ENCODE results near the gene AKAIN1.

AKAIN1 gene

DNA sequence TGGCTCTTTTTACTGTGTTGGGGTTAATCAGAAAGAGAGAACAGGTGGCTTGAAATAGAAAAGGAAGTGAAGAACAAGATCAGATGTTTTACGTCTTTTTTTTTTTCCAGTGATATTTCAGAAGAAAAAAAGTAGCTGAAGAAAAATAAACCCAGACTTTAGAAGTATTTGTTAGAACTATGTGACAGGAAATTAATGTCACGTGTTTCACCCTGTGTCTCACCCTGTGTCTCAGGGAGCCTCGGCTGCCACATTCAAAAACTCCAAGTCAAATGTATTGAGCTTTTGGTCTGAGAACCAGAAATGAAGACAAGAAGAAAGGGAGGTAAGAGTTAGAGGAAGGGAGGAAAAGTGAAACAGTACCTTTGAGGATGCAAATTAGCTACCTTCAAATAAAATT, 38.0 kb downstream of the AKAIN1 start:
- DNase-seq: no peak

DNA sequence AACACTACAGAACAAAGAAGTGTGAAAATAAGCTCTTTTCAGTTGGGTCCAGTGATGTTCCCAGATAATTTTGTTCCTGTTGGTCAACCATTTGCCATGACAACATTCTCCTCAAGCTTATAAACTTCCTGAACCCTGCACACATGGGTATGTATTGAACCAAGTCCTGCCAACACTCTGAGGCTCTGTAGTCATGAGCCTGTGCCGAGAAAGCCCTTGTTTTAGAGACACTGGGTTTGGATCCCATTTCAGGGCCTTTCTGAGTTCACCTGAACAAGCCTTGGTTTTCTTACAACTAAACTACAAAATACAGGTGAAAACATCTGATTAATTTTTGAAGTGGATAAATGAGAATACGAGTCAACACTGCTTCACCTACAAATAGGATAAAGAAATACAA, 38.5 kb downstream of the AKAIN1 start:
- no peak for DNase-seq

- no peak for DNase-seq
Measured at GRCh38 chr18:5158172-5158571, 38.9 kb downstream of the AKAIN1 start.

GRCh38 chr18:5155907-5156287, 41.2 kb downstream of the AKAIN1 start:
- no peak for DNase-seq

DNA sequence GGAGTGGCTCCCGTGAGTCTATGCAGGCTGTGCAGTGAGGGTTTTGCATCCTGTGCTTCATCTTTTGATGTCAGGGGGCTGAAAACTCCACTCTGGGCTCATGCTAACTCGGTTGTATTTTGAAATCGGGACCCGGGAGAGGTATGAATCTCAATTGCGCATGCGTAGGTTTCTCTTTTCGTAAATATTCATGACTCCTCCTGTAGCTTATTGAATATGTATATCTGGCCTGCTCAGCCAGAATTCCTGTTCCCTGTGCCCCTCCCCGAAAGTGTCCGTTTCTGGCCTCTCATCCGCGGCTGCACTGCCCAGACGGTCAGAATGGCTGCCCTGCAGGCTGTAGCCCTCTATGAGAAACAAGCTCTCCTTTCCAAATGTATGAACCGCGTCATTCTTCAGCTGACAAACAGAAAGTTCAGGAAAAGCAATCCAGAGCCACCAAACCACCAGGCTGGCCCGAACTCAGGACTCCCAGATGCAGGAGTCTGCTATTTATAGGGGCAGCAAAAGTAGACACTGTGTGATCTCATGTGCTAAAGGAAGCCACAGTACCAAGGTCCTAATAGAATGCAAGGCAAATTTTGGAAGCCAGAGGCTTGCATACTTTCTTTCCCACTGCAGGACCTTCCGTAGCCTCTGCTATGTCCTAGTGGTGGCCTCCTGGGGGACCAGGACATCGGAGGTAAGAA, 41.7 kb downstream of the AKAIN1 start:
- no peak for DNase-seq

GRCh38 chr18:5152343-5153020, 44.6 kb downstream of the AKAIN1 start:
- DNase-seq: no peak

DNA sequence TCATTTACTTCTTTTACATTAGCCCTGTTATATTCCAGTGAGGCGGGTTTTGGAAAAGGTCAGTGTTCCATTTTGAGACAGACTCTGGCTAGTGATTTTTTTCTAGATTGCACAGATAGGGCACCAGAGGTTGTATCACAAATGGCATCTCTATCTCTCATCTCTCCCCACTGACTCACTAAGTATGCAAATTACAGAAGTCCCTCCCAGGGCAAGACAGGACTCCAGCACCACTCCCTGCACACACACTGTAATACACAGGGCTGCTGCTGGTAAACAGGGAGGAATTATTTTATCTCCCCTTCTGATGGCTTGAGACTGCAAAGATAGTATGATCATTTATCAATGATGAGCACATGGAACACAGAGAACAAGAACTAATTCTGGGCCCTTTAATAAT, 46.2 kb downstream of the AKAIN1 start:
- no peak for DNase-seq

DNA sequence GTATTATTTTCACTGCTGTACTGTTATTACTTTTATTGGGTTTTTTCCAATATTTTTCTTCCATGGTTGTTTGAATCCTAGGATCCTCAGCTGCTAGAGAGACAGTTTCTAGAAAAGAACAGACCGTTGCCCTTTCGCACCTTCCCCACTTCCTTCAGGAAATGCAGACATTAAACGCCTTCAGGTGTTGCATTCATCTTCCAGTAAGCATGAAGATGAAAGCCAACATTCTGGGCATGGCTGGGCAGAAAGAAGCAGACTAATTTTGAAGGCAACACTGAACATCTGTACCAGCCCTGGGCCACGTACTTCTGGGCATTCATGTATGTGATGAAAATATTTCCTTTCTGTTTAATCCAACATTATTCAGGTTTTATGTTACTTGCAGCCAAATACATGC, 51.0 kb downstream of the AKAIN1 start:
- no peak for DNase-seq

GRCh38 chr18:5145168-5145825, 51.8 kb downstream of the AKAIN1 start:
- DNase-seq: no peak

GRCh38 chr18:5144629-5145028, 52.4 kb downstream of the AKAIN1 start:
- DNase-seq: no peak

DNA sequence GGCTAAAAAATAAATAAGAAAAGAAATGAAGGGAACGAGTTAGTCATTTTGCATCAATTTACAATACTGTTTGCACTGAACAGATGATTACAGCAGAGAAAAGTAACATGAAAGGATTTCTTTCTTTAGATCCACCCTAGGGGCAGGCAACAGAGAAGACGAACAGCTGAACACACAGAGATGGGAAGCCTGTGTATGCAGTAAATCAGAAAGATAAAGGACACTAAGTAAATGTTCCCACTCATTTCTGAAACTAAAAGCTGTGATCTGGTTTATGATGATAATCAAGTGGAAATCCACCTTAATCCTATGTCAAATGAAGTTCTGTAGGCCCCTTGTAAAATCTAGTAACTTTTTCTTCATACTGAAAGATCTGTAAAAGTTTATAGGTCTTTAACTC, 54.2 kb downstream of the AKAIN1 start:
- DNase-seq: no peak

- no peak for DNase-seq
Measured at GRCh38 chr18:5142131-5142530, 54.9 kb downstream of the AKAIN1 start.

DNA sequence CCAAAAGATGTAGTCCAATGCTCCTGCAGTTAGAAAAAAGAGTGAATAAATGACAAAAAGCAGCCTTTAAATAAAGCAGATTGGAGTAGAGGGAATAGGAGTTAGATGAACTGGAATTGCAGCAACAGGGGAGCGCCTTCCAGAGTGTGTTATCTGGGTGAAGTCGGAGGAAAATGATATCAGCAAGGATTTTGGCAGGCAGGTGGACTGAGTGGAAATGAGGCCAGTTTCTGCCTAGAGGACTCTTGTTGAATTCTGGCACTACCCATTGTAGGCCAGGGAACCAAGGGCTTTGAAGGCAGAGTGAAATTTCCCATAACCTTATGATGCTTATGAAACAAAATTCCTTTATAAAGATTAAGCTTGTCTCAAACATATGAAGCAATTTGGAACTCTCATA, 59.8 kb downstream of the AKAIN1 start:
- no peak for DNase-seq

GRCh38 chr18:5132987-5133386, 64.1 kb downstream of the AKAIN1 start:
- DNase-seq: no peak

DNA sequence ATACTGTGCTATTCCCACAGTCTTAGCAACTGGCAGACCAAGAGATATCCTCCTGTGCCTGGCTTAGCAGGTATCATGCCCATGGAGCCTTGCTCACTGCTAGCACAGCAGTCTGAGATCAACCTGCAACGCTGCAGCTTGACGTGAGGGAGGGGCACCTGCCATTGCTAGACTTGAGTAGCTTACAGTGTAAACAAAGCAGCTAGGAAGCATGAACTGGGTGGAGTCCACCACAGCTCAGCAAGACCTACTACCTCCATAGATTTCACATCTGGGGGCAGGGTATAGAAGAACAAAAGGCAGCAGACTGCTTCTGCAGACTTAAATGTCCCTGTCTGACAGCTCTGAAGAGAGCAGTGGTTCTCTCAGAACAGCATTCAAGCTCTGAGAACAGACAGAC, 74.8 kb downstream of the AKAIN1 start:
- DNase-seq: no peak

- no peak for DNase-seq
Measured at GRCh38 chr18:5110266-5110665, 86.8 kb downstream of the AKAIN1 start.

DNA sequence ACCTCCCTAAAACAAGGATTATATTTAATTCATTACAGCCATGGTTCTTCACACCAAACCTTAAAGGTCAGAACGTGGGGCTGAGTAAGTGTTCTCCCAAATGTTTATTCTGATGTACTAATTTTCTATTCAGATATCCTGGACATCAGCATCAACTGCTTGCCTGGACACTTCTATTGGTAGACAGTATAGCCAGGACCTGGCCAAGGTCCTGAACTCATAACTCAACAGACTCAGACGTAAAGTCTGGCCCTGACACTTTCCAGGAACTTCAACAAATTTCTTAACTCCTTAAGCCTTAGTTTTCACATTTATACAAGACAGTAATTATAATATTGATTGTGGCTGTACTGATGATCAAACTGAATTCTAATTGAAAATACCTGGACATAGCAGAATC, 89.1 kb downstream of the AKAIN1 start:
- DNase-seq: peak in 2 of 4 experiments; percentile 3 to 7

- no peak for DNase-seq
Measured at GRCh38 chr18:5106730-5107129, 90.3 kb downstream of the AKAIN1 start.

DNA sequence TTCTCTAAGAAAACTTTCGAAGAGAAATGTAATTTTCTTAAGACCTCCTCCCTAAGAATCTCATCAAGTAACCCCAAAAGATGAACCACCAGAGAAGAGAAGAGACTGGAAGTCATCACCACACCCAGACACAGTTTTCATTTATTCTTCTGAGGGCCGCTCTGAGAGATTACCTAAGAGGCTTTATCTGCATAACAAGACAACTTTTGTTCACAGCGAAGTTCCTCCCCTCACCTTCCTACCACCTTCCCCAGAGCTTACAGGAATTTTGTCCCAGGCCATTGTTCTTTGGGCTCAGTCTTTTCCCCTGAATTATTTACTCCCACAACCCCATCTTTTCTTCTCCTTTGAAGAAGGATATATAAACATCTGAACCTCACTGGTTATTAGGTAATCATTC, 92.8 kb downstream of the AKAIN1 start:
- no peak for DNase-seq

DNA sequence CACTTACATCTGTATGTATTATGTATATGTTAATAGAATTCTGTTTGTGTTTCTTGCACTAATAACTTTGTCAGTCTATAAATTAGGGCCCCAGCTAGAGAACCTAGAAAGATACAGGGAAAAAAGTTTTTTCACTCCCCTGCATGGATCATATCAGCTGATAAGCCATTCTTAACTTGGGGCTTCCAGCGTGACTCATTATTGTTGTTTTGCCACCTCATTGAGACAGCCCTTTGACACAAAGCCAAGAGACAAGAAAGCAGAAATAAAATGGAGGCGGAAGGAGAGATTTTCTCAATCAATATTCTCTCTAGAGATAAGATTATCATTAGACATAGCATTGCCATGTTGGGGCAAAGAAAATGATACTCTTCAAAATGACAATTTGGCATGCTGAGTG, 93.4 kb downstream of the AKAIN1 start:
- no peak for DNase-seq

- DNase-seq: peak in 1 of 4 experiments; percentile 1
Measured at GRCh38 chr18:5103286-5103685, 93.8 kb downstream of the AKAIN1 start.

GRCh38 chr18:5097116-5097703, 99.8 kb downstream of the AKAIN1 start:
- no peak for DNase-seq

- no peak for DNase-seq
Measured at GRCh38 chr18:5095239-5095638, 101.8 kb downstream of the AKAIN1 start.

DNA sequence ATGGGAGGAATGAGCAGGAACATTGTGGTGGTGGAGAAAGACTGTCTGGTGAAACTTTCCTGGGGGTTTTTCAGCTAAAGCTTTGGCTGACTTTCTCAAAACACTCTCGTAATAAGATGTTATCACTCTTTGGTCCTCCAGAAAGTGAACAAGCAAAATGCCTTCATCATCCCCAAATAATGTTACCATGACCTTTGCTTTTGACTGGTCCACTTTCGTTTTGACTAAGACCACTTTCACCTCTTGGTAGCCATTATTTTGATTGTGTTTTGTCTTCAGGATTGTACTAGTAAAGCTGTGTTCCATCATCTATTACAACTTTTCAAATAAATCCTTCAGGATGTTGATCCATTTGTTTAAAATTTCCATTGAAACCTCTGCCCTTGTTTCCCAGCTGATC, 103.2 kb downstream of the AKAIN1 start:
- DNase-seq: no peak

All from suppressor macrophage (primary cell).